Measurements from ENCODE around the gene PVALB.

PVALB gene

GRCh38 chr22:36797911-36798673 is 18.7 kb downstream of the PVALB start:
- no peaks in the 10 kb centered on the region for H3K36me3 ChIP-seq
- H3K9me3 ChIP-seq (ENCODE audit: severe bottlenecking): no peaks in the 10 kb centered on the region
- no peak for DNase-seq
- no peak overlapping the region for H3K27ac ChIP-seq
- no peak overlapping the region for H3K4me3 ChIP-seq (ENCODE audit: low read depth, low read length)
- no peak for TF ChIP-seq CTCF (IDR thresholded peaks at IDR 0.05; ENCODE audit: low read depth, low read length)
- peaks cover 63% of the 10 kb centered on the region for H3K27me3 ChIP-seq (ENCODE audit: insufficient read depth, low read depth, severe bottlenecking)

DNA sequence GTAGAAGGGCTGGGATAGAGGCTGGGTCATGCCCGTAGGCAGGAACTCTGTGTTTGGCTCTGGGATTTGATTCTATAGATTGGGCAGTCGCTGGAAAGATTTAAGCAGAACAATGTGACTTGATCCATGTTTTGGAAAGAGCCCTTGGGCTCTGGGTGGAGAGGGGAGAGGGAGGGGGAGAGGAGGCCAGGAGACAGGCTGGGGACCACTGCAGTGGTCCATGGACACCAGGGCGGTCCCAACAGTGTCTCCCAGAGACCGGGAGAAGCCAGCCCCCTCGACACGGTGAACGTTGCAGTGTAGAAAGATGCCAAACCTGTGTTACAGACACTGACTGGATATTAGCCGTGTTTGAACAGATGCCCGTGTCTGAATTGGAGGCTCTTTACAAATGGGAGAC is 19.5 kb downstream of the PVALB start:
- Histone ChIP-seq H3K4me3 (ENCODE audit: low read depth, low read length) (no peak overlapping the region), H3K27ac (no peak overlapping the region), H3K9me3 (ENCODE audit: severe bottlenecking) (no peaks in the 10 kb centered on the region), H3K36me3 (no peaks in the 10 kb centered on the region), H3K27me3 (ENCODE audit: insufficient read depth, low read depth, severe bottlenecking) (peaks cover 64% of the 10 kb centered on the region)
- no peak for DNase-seq
- TF ChIP-seq CTCF (IDR thresholded peaks at IDR 0.05; ENCODE audit: low read depth, low read length): no peak

GRCh38 chr22:36796552-36797175 is 20.2 kb downstream of the PVALB start:
- Histone ChIP-seq H3K4me3 (ENCODE audit: low read depth, low read length) (no peak overlapping the region), H3K27me3 (ENCODE audit: insufficient read depth, low read depth, severe bottlenecking) (peaks cover 65% of the 10 kb centered on the region), H3K9me3 (ENCODE audit: severe bottlenecking) (no peaks in the 10 kb centered on the region), H3K27ac (no peak overlapping the region), H3K36me3 (no peaks in the 10 kb centered on the region)
- DNase-seq: no peak
- TF ChIP-seq CTCF (IDR thresholded peaks at IDR 0.05; ENCODE audit: low read depth, low read length): no peak

GRCh38 chr22:36795633-36796032 is 21.2 kb downstream of the PVALB start:
- Histone ChIP-seq H3K27me3 (ENCODE audit: insufficient read depth, low read depth, severe bottlenecking) (peaks cover 64% of the 10 kb centered on the region), H3K36me3 (no peaks in the 10 kb centered on the region), H3K27ac (no peak overlapping the region), H3K4me3 (ENCODE audit: low read depth, low read length) (no peak overlapping the region), H3K9me3 (ENCODE audit: severe bottlenecking) (no peaks in the 10 kb centered on the region)
- no peak for DNase-seq
- no peak for TF ChIP-seq CTCF (IDR thresholded peaks at IDR 0.05; ENCODE audit: low read depth, low read length)

DNA sequence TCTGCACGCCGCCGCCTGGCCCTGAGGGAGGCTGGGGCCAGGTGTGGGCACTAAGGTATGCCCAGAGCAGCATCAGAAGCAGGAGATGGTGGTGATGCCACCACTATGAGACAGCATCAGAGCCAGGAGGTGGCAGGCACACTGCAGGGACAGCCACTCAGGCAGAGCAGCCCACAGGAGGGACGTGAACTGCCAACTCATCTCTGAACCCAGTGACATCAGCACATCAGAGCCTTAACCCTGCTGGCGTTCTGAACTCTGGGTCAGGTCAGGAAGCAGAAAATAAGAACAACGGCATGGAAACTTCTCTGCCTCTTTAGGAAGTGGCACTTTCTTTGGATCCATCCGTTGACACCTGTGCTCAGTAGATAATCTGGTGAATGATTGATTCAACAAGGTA is 26.2 kb downstream of the PVALB start:
- Histone ChIP-seq H3K27me3 (ENCODE audit: insufficient read depth, low read depth, severe bottlenecking) (peaks cover 78% of the 10 kb centered on the region), H3K36me3 (no peaks in the 10 kb centered on the region), H3K9me3 (ENCODE audit: severe bottlenecking) (no peaks in the 10 kb centered on the region), H3K4me3 (ENCODE audit: low read depth, low read length) (no peak overlapping the region), H3K27ac (no peak overlapping the region)
- DNase-seq: no peak
- TF ChIP-seq CTCF (IDR thresholded peaks at IDR 0.05; ENCODE audit: low read depth, low read length): no peak
